GM15510 (cell line): Measurements from ENCODE around the gene WNT7B.

Experiments
- POLR2A ChIP-seq: IDR thresholded peaks from 3 replicates; pipeline ENCODE4 v1.6.1; 2011; ENCODE audit warnings: borderline replicate concordance; ENCODE audit not compliant: insufficient read length; ENCODE audit errors: extremely low read depth

WNT7B gene

DNA sequence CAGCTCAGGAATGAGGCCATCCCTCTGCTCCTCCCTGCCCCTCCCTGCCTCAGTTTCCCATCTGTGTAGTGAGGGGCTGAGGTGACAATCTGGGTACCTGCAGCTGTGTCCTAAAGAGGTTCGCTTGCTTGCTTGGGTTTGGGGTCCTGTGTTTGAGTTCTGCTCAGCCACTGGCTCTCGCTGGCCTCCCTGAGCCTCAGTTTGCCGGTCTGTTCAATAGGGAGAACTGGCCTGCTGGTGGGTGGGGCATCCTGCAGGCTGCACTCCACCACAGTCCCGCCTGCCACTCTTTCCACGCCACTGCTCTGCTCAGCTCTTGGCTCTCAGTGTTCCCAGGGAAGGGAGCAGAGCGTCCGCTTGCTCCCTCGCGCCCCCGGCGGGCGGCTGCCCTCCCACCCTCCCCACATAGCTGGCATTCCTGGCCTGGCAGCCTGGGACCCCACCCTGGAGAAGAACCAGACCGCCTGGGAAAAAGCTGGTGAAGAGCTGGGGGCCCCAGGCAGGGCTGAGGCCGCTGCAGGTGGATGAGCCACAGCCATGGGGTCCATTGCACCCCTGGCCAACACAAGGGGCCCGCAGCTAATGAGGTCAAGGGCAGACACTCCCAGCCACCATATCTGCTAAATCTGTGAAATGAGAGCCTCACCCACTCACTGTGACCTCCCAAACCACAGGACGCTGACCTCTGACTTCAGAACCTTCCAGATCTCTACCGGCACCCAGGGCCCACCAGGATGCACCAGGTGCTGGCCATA is 15.1 kb downstream of the WNT7B start:
- TF ChIP-seq POLR2A, result no peak

GRCh38 chr22:45960477-45961386 is 16.2 kb downstream of the WNT7B start:
- TF ChIP-seq POLR2A, result no peak

GRCh38 chr22:45959719-45960476 is 17.1 kb downstream of the WNT7B start:
- no peak for TF ChIP-seq POLR2A

GRCh38 chr22:45958971-45959370 is 18.0 kb downstream of the WNT7B start:
- TF ChIP-seq POLR2A, result no peak

GRCh38 chr22:45957826-45958225 is 19.1 kb downstream of the WNT7B start:
- no peak for TF ChIP-seq POLR2A

GRCh38 chr22:45953178-45953577 is 23.8 kb downstream of the WNT7B start:
- TF ChIP-seq POLR2A, result no peak

DNA sequence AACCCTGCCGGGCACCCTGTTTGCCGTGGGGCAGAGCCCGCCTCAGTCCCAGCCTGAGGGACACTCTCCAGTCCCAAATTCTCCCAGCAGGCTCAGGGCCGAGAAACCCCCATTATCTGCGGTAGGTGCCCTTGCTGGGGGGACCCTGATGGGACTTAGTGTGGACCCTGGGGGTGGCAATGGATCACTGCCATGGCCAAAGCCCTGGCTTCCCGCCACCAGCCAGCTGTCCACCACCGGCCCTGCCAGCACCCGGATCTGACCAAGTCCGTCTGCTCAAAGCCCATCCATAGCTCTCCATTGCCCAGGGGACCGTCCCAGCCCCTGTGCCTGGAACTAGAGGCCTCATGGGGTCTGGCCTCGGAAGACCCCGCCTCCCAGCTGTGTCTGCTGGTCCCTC is 24.4 kb downstream of the WNT7B start:
- TF ChIP-seq POLR2A, result no peak

DNA sequence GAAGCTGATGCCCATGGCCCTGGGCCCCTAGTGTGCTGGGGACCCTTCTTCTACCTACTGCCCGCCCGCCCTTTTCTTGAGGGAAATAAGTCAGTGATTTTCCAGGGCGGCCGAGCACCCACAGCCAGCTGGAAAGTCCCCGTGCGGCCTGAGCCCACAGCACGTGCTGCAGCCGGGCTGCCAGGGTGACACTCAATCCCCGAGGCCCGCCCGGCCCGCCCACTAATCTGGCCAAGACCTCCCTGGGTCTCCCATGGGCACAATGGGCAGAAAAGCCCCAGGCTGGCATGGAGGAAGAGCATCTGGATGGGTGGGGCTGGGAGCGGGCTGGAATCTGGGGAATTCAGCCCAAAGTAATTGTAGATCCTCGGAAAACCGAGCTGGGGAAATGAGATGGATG is 24.8 kb downstream of the WNT7B start:
- no peak for TF ChIP-seq POLR2A

DNA sequence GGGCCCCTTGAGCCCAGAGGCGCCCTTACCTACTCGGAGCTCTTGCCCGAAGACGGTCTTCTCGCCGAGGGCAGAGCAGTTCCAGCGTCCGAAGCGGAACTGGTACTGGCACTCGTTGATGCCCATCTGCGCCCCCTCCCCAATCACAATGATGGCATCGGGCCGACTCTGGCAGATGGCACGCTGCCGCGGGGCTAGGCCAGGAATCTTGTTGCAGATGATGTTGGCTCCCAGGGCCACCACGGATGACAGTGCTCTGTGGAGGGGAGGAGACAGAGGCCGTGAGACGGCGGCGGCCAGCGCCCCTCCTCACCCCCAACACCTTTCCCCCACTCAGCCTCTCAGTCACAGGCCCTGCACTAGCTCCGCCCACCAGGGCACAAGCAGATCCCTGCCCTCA is 27.1 kb downstream of the WNT7B start:
- no peak for TF ChIP-seq POLR2A

GRCh38 chr22:45949258-45949870 is 27.6 kb downstream of the WNT7B start:
- no peak for TF ChIP-seq POLR2A

DNA sequence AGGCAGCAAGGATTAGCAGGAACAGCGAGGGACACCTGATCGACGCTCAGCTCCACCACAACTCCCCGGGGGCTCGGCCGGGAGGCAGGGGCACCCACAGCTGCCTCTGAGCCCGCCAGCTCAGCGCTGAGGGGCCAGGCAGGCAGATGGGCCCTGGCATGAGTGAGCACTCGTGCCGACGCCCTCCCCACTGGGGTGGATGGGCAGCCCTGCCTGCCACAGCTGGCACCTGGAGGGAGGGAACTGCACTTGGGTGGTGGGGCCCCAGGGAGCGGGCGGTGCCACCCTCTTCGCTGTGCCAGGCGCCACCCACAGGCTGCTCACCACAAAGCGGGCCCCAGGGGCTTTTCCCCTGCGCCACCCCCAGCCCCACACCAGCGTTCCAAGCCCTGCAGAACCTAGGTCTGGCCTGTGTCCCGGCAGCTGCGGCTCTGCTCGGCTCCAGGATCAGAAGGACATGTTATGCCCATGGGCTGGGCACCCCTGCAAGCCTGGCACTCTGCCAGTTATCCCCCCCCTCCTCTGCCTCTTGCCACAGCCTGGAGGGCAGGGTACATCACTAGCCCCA is 28.8 kb downstream of the WNT7B start:
- TF ChIP-seq POLR2A, result no peak

- no peak for TF ChIP-seq POLR2A
Observed at GRCh38 chr22:45946805-45947600, 30.0 kb downstream of the WNT7B start.

DNA sequence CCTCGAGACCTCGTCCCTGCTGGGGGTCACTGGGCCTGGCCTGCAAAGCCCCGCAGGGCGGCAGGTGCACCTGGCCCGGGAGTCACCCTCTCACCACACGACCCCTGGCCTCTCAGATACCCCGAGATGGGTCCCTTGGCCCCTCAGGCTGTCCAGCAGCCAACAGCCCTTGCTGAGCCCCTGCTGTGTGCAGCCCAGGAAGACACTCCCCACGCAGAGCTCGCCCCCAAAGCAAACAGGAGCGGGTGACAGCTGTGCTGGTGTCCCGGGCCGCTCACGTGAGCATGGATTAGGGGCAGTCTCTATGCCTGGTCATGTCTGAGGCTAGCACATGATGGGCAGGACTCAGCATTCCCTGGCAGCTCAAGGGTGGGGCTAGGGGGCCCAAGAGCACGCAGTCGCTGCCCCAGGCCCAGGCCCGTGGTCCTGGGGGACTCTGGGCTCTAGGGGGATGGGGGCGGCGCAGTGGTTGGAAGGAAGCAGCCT is 31.3 kb downstream of the WNT7B start:
- TF ChIP-seq POLR2A, result no peak

- TF ChIP-seq POLR2A, result no peak
Observed at GRCh38 chr22:45942787-45943493, 34.0 kb downstream of the WNT7B start.

DNA sequence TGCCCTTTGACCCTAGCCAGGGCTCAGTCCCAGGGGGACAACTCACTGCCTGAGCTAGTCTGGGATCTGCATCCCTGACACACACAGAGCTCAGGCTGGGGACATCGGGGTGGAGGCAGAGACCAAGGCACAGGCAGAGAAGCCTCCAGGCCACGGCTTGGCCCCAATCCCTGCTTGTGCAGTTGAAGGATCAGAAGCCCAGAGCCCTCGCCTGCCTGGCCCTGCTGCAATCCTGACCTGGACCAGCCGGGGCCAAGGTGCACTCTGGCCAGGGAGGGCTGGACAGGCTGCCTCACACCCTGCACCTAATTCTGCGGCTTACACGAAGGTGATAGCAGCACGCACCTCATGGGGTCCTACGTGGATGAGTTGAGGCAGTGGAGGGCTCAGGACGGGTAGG is 34.6 kb downstream of the WNT7B start:
- no peak for TF ChIP-seq POLR2A
